Gastrocnemius medialis (tissue), 4 donors: ENCODE results near the gene CAMK2D. TPM values are rescaled to one million over a fixed set of nuclear protein-coding genes. Genes with fewer than 3 reads are reported as not detected.

Source experiments
- ATAC-seq, 2 donors: fragments of 150-250 bp; one replicate each; pipeline ENCODE4 v1.9.1; 2016
- DNase-seq, 2 donors: peaks; one replicate each; pipeline ENCODE4 v3.0.0-alpha.2; 2019
- H3K27ac ChIP-seq, 4 donors: fragments of 200-600 bp; sonication (generic); 1 replicate in 1 of 4; 2 replicates in 3 of 4; pipeline ENCODE4 v1.5.1; 2016 to 2018; ENCODE audit warnings: mild to moderate bottlenecking in 2 of 4, moderate library complexity in 1 of 4
- H3K27me3 ChIP-seq, 3 donors: fragments of 200-600 bp; sonication (generic) in 2 of 3; 1 replicate in 1 of 3; 2 replicates in 2 of 3; pipeline versions ENCODE4 v1.5.1 to v1.6.0; 2016 to 2019; ENCODE audit warnings: mild to moderate bottlenecking in 1 of 3, moderate library complexity in 1 of 3
- H3K36me3 ChIP-seq, 2 donors: fragments of 200-600 bp; sonication (generic) in 1 of 2; one replicate each; pipeline ENCODE4 v1.5.1; 2017 to 2018
- H3K4me1 ChIP-seq, 2 donors: fragments of 200-600 bp; sonication (generic) in 1 of 2; one replicate each; pipeline ENCODE4 v1.5.1; 2016 to 2017; ENCODE audit warnings: mild to moderate bottlenecking in 2 of 2
- H3K4me3 ChIP-seq, 4 donors: fragments of 200-600 bp; sonication (generic) in 3 of 4; 1 replicate in 1 of 4; 2 replicates in 3 of 4; pipeline ENCODE4 v1.5.1; 2016 to 2019; ENCODE audit warnings: mild to moderate bottlenecking in 2 of 4
- H3K9me3 ChIP-seq, 3 donors: fragments of 200-600 bp; sonication (generic) in 2 of 3; 1 replicate in 1 of 3; 2 replicates in 2 of 3; pipeline ENCODE4 v1.5.1; 2016 to 2019
- POLR2A ChIP-seq, 2 donors: fragments of 450-650 bp; IDR thresholded peaks; one replicate each; pipeline ENCODE4 v1.6.1; 2017; ENCODE audit warnings: antibody characterized with exemption in 2 of 2, mild to moderate bottlenecking in 2 of 2, moderate library complexity in 2 of 2
- in situ Hi-C, 4 donors: fragments of 200-750 bp; cut with MboI; loops; one replicate each; pipeline versions ENCODE4 v1.15.0 to v1.8.0; 2017; ENCODE audit warnings: low sequenced_read_pairs in 4 of 4
- intact Hi-C: fragments of 100-400 bp; cut with DNase I; formaldehyde crosslinking; loops from one replicate; pipeline ENCODE4 v1.15.1; 2023; ENCODE audit warnings: low total_unique reads
- total RNA-seq, 4 donors: library from RNA; depleted of rRNA; stranded (reverse); fragments of >200 nt; gene quantifications; one replicate each; pipeline versions ENCODE4 v1.1.0 to v1.2.3, GENCODE V29; 2016
- TF ChIP-seq, protein P1 (sequence below), 5 experiments: fragments of 450-650 bp in 3 of 5; fragments of 200-600 bp in 2 of 5; sonication (generic) in 2 of 5; IDR thresholded peaks in 4 of 5; conservative IDR thresholded peaks in 1 of 5; 1 replicate in 4 of 5; 2 replicates in 1 of 5; pipeline ENCODE4 v1.5.1; 2016 to 2019; ENCODE audit warnings: antibody characterized with exemption in 5 of 5, mild to moderate bottlenecking in 3 of 5, moderate library complexity in 3 of 5

Gene CAMK2D
- total RNA-seq, 4 donors from 2014 or later = 73.2 to 149 (median 119) TPM

DNA sequence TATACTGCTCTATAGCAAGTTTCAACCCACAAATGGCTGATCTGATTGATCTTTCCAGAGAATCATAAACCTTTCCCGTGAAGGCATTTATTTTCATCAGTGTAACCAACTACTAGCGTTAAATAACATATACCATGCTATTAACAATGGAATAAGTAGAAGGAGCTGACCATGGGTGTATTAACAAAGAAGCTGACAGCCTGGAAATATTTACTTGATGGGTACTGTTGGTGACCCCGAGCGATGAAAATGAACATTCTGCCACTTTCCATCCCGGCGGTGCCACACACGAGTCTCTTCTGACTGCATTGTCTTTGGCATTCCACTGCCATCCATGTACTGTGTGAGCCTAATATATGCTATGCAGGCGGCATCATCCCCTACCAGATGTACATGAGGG is 304.4 kb downstream of the CAMK2D start:
- peaks cover 0 to 34% of the 10 kb centered on the region in 2 donors for H3K36me3 ChIP-seq
- H3K4me3 ChIP-seq = no peak overlapping the region
- H3K4me1 ChIP-seq = peaks cover 7% of the 10 kb centered on the region in 2 donors
- intact Hi-C loops = no loop called here
- in situ Hi-C loops = no loop called here
- peak overlapping the region in 1 of 4 donors; percentile 37 for H3K27ac ChIP-seq
- no peak for ATAC-seq
- no peaks in the 10 kb centered on the region for H3K27me3 ChIP-seq
- H3K9me3 ChIP-seq = no peaks in the 10 kb centered on the region
- TF ChIP-seq, protein P1, sequence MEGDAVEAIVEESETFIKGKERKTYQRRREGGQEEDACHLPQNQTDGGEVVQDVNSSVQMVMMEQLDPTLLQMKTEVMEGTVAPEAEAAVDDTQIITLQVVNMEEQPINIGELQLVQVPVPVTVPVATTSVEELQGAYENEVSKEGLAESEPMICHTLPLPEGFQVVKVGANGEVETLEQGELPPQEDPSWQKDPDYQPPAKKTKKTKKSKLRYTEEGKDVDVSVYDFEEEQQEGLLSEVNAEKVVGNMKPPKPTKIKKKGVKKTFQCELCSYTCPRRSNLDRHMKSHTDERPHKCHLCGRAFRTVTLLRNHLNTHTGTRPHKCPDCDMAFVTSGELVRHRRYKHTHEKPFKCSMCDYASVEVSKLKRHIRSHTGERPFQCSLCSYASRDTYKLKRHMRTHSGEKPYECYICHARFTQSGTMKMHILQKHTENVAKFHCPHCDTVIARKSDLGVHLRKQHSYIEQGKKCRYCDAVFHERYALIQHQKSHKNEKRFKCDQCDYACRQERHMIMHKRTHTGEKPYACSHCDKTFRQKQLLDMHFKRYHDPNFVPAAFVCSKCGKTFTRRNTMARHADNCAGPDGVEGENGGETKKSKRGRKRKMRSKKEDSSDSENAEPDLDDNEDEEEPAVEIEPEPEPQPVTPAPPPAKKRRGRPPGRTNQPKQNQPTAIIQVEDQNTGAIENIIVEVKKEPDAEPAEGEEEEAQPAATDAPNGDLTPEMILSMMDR (IDR thresholded peaks at IDR 0.05 in 4 of 5, conservative IDR thresholded peaks at IDR 0.05 in 1 of 5) = no peak
- TF ChIP-seq POLR2A (IDR thresholded peaks at IDR 0.05) = no peak
- no peak for DNase-seq

DNA sequence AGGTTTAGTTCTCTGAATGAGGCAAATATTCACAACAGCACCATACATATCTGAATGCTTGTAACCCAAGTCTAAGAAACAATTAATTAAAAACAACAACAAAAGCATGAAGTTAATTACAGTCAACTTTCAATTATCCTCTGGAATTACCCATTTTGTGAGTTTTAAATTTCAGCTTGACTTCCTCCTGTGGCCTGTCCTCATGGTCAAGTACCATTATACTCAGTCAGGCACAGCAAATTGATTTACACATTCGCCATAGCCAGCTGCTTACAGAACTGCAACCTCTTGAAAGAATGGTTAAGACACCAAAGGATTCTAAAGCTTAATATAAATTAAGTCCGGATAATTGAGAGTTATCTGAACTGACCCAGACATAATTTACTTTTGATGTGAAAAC is 306.5 kb downstream of the CAMK2D start:
- intact Hi-C loops = no loop called here
- Histone ChIP-seq H3K4me3 (no peak overlapping the region), H3K36me3 (peaks cover 0 to 23% of the 10 kb centered on the region in 2 donors), H3K27ac (peak overlapping the region in 1 of 4 donors; percentile 25), H3K9me3 (no peaks in the 10 kb centered on the region), H3K27me3 (no peaks in the 10 kb centered on the region), H3K4me1 (peaks cover 7% of the 10 kb centered on the region in 2 donors)
- in situ Hi-C loops = no loop called here
- DNase-seq = no peak
- TF ChIP-seq POLR2A (IDR thresholded peaks at IDR 0.05) = no peak
- TF ChIP-seq, protein P1 (IDR thresholded peaks at IDR 0.05 in 4 of 5, conservative IDR thresholded peaks at IDR 0.05 in 1 of 5) = no peak
- ATAC-seq = no peak

DNA sequence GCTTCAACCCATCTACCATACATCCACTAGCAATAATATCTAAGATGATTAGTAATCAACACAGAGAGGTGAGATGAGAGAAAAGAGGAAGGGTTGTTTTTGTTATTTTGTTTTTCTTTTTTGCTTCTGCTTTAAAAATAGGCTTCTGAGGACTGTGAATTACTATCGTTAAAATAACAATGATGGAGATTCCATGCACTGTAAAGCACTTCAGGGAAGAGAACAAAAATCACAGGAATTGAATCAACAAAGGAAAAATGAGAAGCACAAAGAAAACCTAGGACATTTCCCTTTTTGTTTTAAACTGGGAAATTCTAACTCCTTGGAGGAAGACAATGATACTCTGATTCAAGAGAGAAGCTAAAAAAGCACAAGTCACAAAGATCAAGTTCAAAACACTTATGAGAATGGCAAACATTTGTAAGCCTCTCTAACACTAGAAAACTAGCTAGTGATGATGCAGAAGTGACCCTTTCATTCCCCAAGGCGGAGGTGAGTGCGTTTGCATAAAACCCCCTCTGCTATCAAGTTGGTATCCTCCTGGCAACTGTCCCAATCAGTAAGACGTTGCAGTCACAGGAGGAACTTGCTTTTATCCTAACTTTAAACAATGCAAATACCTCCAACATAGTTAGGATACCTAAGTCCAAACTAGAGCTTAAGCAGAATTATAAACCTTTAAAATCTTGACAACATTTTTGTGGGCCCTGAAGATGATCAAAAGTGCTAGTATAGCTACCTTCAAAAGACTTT is 308.5 kb downstream of the CAMK2D start:
- no peak for DNase-seq
- peaks cover 5 to 21% of the 10 kb centered on the region in 2 donors for H3K4me1 ChIP-seq
- no peak for ATAC-seq

DNA sequence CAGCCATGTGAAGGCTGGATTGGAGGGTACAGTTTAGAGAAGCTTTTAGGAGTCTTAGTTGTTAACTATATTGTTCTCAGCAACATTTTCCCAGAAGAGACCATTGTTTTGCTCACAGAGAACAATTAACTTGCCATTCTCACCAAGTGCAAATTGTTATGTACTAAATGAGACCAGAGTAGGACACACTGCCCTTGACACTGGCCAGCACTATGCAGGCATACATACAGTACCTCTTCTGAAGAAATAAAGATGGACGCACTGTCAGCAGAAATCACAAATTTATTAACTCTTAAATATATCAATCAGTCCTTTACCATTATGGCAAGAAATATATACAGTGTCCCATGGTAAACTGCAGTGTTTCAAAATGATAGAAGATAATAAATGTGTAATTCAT is 309.4 kb downstream of the CAMK2D start:
- in situ Hi-C loops = no loop called here
- DNase-seq (no peak), ATAC-seq (no peak)
- intact Hi-C loops = no loop called here
- peaks cover 6 to 30% of the 10 kb centered on the region in 2 donors for H3K4me1 ChIP-seq
- H3K27ac ChIP-seq = peak overlapping the region in 2 of 4 donors; percentile 17 to 49
- peaks cover 0 to 11% of the 10 kb centered on the region in 2 donors for H3K36me3 ChIP-seq
- no peak for TF ChIP-seq POLR2A (IDR thresholded peaks at IDR 0.05)
- TF ChIP-seq, protein P1 (IDR thresholded peaks at IDR 0.05 in 4 of 5, conservative IDR thresholded peaks at IDR 0.05 in 1 of 5) = no peak
- no peak overlapping the region for H3K4me3 ChIP-seq
- no peaks in the 10 kb centered on the region for H3K27me3 ChIP-seq
- no peaks in the 10 kb centered on the region for H3K9me3 ChIP-seq

More for the DNA sequence above, 308.5 kb downstream of the CAMK2D start:
- Histone ChIP-seq H3K27me3 (no peaks in the 10 kb centered on the region), H3K4me3 (no peak overlapping the region), H3K27ac (peak overlapping the region; percentile 15 to 49 (median 24)), H3K9me3 (no peaks in the 10 kb centered on the region), H3K36me3 (peaks cover 0 to 19% of the 10 kb centered on the region in 2 donors)
- intact Hi-C loops (no loop called here), in situ Hi-C loops (no loop called here)
- TF ChIP-seq, protein P1 (IDR thresholded peaks at IDR 0.05 in 4 of 5, conservative IDR thresholded peaks at IDR 0.05 in 1 of 5) = no peak
- TF ChIP-seq POLR2A (IDR thresholded peaks at IDR 0.05) = no peak
